ENCODE measurements around the gene EXOC2.

Gene EXOC2

GRCh38 chr6:701700-702479 lies 9.0 kb upstream of the EXOC2 start:
- no peak for ATAC-seq (ENCODE audit: insufficient read depth, low read depth)
- Histone ChIP-seq H3K4me3 (ENCODE audit: low read depth in 1 of 2, low read length in 2 of 2) (no peak overlapping the region), H2AFZ (ENCODE audit: low read depth, low read length) (no peak overlapping the region), H3K27me3 (ENCODE audit: insufficient read depth, low read length, poor library complexity) (no peaks in the 10 kb centered on the region), H3K79me2 (ENCODE audit: insufficient read depth, low read length) (no peaks in the 10 kb centered on the region), H3K4me1 (ENCODE audit: insufficient read depth, low read length) (no peaks in the 10 kb centered on the region), H3K27ac (ENCODE audit: low read length) (no peak overlapping the region), H3K9ac (ENCODE audit: low read depth, low read length) (no peak overlapping the region), H3K36me3 (ENCODE audit: insufficient read depth, low read length) (no peaks in the 10 kb centered on the region), H3K4me2 (ENCODE audit: insufficient read depth, low read length) (no peak overlapping the region), H4K20me1 (ENCODE audit: insufficient read depth, low read length) (no peaks in the 10 kb centered on the region), H3K9me3 (ENCODE audit: insufficient read depth, low read length, severe bottlenecking) (no peaks in the 10 kb centered on the region)
- no peak for DNase-seq
- no peak for TF ChIP-seq EZH2 (IDR thresholded peaks at IDR 0.05; ENCODE audit: borderline replicate concordance, low read depth, low read length, severe bottlenecking)
- TF ChIP-seq, protein P1, sequence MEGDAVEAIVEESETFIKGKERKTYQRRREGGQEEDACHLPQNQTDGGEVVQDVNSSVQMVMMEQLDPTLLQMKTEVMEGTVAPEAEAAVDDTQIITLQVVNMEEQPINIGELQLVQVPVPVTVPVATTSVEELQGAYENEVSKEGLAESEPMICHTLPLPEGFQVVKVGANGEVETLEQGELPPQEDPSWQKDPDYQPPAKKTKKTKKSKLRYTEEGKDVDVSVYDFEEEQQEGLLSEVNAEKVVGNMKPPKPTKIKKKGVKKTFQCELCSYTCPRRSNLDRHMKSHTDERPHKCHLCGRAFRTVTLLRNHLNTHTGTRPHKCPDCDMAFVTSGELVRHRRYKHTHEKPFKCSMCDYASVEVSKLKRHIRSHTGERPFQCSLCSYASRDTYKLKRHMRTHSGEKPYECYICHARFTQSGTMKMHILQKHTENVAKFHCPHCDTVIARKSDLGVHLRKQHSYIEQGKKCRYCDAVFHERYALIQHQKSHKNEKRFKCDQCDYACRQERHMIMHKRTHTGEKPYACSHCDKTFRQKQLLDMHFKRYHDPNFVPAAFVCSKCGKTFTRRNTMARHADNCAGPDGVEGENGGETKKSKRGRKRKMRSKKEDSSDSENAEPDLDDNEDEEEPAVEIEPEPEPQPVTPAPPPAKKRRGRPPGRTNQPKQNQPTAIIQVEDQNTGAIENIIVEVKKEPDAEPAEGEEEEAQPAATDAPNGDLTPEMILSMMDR (IDR thresholded peaks at IDR 0.05; ENCODE audit: borderline replicate concordance, extremely low read depth, low read length, poor library complexity, severe bottlenecking), result peak; percentile 32

GRCh38 chr6:701215-701614 lies 8.3 kb upstream of the EXOC2 start:
- Histone ChIP-seq H3K4me1 (ENCODE audit: insufficient read depth, low read length) (no peaks in the 10 kb centered on the region), H3K9me3 (ENCODE audit: insufficient read depth, low read length, severe bottlenecking) (no peaks in the 10 kb centered on the region), H3K27ac (ENCODE audit: low read length) (no peak overlapping the region), H3K27me3 (ENCODE audit: insufficient read depth, low read length, poor library complexity) (no peaks in the 10 kb centered on the region), H3K36me3 (ENCODE audit: insufficient read depth, low read length) (no peaks in the 10 kb centered on the region), H3K4me3 (ENCODE audit: low read depth in 1 of 2, low read length in 2 of 2) (no peak overlapping the region), H3K79me2 (ENCODE audit: insufficient read depth, low read length) (no peaks in the 10 kb centered on the region), H2AFZ (ENCODE audit: low read depth, low read length) (no peak overlapping the region), H3K9ac (ENCODE audit: low read depth, low read length) (no peak overlapping the region), H3K4me2 (ENCODE audit: insufficient read depth, low read length) (no peak overlapping the region), H4K20me1 (ENCODE audit: insufficient read depth, low read length) (no peaks in the 10 kb centered on the region)
- DNase-seq (no peak), ATAC-seq (ENCODE audit: insufficient read depth, low read depth) (no peak)
- TF ChIP-seq, protein P1 (IDR thresholded peaks at IDR 0.05; ENCODE audit: borderline replicate concordance, extremely low read depth, low read length, poor library complexity, severe bottlenecking), result no peak
- TF ChIP-seq EZH2 (IDR thresholded peaks at IDR 0.05; ENCODE audit: borderline replicate concordance, low read depth, low read length, severe bottlenecking), result no peak

DNA sequence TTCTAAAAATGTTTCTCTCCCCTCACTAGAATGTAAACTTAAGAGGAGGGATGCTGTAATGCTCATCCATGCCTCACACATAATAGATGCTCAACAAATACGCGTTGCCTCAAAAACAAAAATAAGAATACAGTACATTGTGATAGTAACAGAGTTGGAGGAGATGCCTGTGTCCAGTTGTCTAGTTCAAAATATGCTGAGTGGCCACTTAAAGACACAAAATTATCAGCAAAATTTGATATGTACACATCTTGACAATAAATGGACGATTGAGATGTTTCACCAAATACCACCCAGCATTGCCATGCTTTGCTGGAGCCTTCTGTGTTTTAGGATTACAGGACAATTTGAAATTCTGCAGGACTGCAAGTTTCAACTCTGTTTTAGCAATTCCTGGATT lies 7.6 kb upstream of the EXOC2 start:
- no peaks in the 10 kb centered on the region for H4K20me1 ChIP-seq (ENCODE audit: insufficient read depth, low read length)
- H3K4me2 ChIP-seq (ENCODE audit: insufficient read depth, low read length), result no peak overlapping the region
- DNase-seq (no peak), ATAC-seq (ENCODE audit: insufficient read depth, low read depth) (no peak)
- H3K27ac ChIP-seq (ENCODE audit: low read length), result no peak overlapping the region
- H3K4me1 ChIP-seq (ENCODE audit: insufficient read depth, low read length), result no peaks in the 10 kb centered on the region
- H3K9ac ChIP-seq (ENCODE audit: low read depth, low read length), result no peak overlapping the region
- H3K9me3 ChIP-seq (ENCODE audit: insufficient read depth, low read length, severe bottlenecking), result no peaks in the 10 kb centered on the region
- no peaks in the 10 kb centered on the region for H3K79me2 ChIP-seq (ENCODE audit: insufficient read depth, low read length)
- no peak overlapping the region for H2AFZ ChIP-seq (ENCODE audit: low read depth, low read length)
- H3K27me3 ChIP-seq (ENCODE audit: insufficient read depth, low read length, poor library complexity), result no peaks in the 10 kb centered on the region
- TF ChIP-seq, protein P1 (IDR thresholded peaks at IDR 0.05; ENCODE audit: borderline replicate concordance, extremely low read depth, low read length, poor library complexity, severe bottlenecking), result no peak
- no peak for TF ChIP-seq EZH2 (IDR thresholded peaks at IDR 0.05; ENCODE audit: borderline replicate concordance, low read depth, low read length, severe bottlenecking)
- H3K36me3 ChIP-seq (ENCODE audit: insufficient read depth, low read length), result no peaks in the 10 kb centered on the region
- no peak overlapping the region for H3K4me3 ChIP-seq (ENCODE audit: low read depth in 1 of 2, low read length in 2 of 2)
